ENCODE data around the gene SLC25A46. TPM values are rescaled to one million over a fixed set of nuclear protein-coding genes. Genes with fewer than 3 reads are reported as not detected.

The SLC25A46 gene
- total RNA-seq, 4 donors from 2014 or later = 64.6 to 74.8 (median 66.4) TPM

DNA sequence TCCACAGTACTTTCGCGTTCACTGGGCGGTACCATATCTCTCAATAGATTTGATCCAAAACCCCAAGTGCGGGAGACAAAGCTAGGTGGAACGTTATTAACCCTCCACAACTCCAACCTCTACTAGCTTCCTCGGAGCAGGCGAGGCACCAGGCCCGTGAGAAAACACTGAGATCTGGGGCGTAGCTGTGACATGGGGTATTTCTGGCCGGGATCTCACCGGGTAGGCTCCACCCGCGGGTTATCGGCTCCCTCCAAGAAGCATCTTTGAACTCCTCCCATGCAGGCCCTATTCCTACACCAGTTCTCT lies 350 bp upstream of the SLC25A46 start:
- TF ChIP-seq, protein P1, sequence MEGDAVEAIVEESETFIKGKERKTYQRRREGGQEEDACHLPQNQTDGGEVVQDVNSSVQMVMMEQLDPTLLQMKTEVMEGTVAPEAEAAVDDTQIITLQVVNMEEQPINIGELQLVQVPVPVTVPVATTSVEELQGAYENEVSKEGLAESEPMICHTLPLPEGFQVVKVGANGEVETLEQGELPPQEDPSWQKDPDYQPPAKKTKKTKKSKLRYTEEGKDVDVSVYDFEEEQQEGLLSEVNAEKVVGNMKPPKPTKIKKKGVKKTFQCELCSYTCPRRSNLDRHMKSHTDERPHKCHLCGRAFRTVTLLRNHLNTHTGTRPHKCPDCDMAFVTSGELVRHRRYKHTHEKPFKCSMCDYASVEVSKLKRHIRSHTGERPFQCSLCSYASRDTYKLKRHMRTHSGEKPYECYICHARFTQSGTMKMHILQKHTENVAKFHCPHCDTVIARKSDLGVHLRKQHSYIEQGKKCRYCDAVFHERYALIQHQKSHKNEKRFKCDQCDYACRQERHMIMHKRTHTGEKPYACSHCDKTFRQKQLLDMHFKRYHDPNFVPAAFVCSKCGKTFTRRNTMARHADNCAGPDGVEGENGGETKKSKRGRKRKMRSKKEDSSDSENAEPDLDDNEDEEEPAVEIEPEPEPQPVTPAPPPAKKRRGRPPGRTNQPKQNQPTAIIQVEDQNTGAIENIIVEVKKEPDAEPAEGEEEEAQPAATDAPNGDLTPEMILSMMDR (IDR thresholded peaks at IDR 0.05; ENCODE audit: low read depth) = no peak

DNA sequence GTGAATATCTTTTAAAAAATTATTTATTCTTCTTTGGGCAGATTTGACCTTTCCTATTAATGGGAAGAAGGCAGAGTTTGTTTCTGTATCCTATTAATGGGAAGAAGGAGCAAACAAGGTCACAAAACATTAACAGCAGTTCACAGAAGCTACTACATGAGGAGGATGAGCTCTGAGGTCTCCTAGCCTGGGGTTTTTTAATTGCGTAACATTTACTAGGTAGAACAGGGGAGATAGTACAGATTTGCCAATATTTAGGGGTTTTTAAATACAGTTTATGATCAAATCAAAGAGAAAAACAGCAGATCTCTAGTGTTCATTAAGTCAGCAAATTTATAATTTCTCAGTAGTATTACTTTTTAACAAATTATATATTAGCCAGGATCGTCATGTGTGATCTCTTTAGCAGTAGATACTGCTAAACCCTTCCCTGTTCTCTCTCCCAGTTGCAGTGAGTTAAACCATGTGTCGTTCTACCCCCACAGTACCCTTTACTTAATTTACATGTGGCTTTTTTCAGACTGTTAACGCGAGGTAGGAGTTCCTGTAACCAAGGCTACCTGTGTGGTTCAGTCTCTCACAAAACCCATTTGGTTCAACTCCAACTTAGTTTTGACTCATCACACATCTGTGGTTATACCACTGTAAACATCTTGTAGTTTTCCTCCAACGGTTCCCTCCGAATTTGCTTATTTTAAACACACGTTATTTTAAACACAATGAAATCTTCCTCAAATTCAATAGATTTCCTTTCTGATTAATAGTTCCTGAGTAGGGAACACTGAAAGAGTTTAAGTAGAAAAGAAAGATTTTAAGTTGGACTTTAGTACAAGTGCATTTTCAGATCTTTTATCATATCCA lies 13.3 kb downstream of the SLC25A46 start:
- TF ChIP-seq, protein P1 (IDR thresholded peaks at IDR 0.05; ENCODE audit: low read depth) = no peak

DNA sequence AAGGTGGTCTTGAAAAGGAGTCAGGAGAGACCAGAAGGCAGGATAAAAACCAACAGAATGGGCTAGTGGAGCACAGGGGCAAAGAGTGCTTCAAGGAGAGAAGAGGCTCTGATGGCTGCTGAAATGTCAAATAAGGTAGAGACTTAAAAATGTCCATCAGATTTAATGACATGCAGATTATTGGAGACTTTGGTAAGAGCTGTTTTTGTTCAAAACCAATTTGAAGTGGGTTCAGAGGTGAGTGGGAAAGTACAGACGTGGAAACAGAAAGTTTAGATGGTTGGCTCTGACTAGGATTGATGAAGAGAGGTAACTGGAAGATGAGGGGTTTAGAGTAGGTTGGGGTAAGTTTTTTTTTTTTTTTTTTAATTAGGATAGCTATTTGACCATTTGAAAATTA lies 14.1 kb downstream of the SLC25A46 start:
- TF ChIP-seq, protein P1 (IDR thresholded peaks at IDR 0.05; ENCODE audit: low read depth) = no peak

DNA sequence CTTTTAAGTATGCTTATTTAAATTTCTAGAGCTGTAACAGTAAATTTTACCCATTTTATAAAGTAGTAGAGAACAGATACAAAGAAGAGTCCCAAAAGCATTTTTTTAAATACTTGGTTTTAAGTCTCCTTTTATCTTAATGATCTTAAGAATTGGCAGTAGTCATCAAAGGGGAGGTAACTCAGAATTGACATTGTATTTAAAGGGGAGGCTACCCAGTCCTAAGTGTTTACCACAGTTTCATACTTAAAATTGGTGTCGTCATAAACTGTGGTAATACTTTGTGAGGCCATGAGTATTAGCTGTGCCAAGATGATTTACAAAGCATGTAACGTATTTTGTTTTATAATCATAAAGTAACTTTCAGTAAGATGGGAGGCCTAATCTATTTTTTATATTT lies 14.8 kb downstream of the SLC25A46 start:
- TF ChIP-seq, protein P1 (IDR thresholded peaks at IDR 0.05; ENCODE audit: low read depth) = no peak

DNA sequence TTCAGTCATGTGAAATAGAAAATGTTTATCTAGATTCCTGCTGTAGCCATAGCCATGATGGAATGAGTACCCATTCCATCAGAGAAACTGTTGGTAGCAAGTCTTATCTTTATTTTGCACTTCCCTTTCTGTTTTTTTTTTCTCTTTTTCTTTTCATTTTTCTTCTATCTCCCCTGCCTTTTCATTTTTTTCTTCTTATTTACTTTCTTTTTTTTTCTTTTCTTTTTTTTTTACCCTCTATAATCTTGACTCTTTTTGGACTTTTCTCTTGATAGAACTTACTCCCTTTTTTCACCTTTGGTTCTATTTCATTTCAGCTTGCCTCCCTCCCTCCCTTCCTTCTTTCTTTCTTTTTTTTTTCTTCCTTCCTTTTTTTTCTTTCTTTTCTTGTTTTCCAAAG lies 15.4 kb downstream of the SLC25A46 start:
- TF ChIP-seq, protein P1 (IDR thresholded peaks at IDR 0.05; ENCODE audit: low read depth) = no peak

DNA sequence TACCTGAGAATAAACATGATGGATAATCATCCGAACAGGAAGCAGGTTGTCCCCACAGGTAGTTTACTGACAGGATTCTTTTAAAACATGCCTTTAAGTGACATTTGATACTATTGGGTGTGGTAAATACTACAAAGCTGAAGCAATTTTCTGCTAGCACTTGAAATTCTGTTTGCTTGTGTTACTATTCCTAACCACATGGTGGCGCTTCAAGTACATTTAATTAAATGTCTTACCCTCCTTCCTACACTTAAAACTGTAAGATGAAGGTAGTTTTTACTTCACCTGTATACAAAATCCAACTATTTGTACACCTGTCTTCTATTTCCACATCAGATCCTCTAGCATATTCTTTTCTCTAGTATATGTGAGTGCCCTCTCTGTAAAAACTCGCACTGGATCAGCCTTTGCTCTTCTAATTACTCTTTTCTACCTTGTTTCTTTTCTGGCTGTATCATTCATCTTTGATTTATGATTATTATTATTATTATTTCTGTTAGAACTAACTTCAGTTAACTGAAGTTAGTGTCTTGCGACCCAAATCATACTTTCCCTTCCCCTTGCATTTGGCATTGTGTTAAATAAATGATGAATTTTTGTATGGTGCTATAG lies 18.4 kb downstream of the SLC25A46 start:
- TF ChIP-seq, protein P1 (IDR thresholded peaks at IDR 0.05; ENCODE audit: low read depth) = no peak

DNA sequence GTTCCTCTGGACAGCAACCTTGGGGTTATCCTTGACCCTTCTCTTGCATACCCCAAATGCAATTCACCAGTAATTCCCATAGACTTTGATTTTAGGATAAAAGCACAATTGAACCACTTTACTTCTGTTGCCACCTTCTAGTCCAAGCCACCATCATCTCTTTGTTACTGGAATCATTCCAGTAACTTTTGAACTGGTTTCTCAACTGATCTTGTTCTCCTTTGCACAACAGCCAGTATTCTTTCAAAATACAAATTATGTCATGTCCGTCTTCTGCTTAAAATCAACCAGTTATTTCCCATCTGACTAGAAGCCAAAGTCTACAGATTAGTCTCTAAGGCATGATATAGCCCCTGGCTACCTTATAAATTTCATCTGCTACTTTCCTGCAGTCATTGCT lies 21.4 kb downstream of the SLC25A46 start:
- TF ChIP-seq, protein P1 (IDR thresholded peaks at IDR 0.05; ENCODE audit: low read depth) = no peak
